HG02938 (cell line): ENCODE data around the gene LCN2.

Source experiments
- ATAC-seq: cut with Tn5 transposase; IDR thresholded peaks from one replicate; pipeline ENCODE4 v1.9.1; 2021; ENCODE audit warnings: mild to moderate bottlenecking, moderate library complexity; ENCODE audit not compliant: unreplicated experiment

Gene LCN2

GRCh38 chr9:128190516-128191405 is 41.5 kb downstream of the LCN2 start:
- peak; percentile 13 for ATAC-seq

DNA sequence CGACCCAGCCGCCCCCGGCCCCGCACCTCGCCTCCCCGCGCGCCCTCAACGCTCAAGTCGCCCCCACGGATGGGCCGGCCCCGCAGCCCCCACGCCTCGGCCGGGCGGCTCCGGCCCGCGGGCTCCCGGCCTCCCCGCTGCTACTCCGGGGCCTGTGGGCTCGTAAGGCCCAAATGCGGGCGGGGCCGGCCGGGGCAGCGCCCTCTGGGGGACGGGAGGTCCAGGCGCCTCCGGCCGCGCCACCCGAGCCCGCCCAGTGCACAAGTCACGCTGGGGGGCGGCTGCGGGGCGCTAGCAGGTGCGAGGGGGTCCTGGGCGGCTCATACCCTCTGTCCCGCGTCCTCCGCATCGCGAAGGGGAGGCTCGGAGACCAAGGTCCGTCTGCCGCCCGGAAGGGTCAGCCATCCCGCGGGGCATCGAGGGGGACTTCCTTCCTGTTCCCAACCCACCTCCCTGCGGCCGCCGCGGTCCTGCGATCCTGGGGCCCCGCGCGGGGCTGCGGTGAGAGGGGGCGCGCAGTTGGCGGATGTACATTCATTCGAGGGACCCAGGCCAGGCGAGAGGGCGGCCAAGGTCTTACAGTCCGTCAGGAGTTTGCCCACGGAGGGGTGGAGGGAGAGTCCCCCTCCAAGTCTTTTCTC is 42.3 kb downstream of the LCN2 start, which contains the start of gene CIZ1:
Gene CIZ1, minus strand, starts transcription at position 167 of the 641 bp plus-strand sequence. CDS start 715 bp downstream, outside the sequence.
- ATAC-seq, result peak; percentile 65

DNA sequence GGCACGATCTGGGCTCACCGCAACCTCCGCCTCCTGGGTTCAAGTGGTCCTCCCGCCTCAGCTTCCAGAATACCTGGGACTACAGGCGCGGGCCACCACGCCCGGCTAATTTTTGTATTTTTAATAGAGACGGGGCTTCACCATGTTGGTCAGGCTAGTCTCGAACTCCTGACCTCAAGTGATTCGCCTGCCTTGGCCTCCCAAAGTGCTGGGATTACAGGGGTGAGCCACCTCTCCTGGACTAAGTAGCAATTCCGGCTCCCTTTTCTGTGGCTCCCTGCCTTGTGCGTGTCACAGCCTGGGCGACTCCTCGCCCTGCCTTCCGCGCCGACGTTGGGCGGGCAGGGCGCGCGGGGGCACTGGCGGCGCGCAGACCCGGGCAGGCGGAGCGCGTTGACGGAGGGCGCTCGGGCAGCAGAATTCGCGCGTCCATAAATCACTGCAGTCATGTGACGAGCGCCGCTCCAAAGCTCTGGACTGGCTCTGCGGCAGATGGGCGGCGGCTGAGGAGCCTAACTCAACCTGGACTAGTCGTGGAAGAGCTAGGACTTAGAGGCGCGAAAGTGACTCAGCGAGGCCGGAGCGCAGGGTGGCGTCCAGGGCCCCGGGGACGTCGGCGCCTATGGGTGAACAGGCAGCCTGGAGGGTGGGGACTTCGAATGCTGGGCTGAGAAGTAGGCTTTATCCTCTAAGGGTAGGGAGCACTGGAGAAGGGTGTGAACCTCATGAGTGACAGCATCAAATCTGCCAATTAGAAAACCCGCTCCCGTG is 43.5 kb downstream of the LCN2 start:
- no peak for ATAC-seq

DNA sequence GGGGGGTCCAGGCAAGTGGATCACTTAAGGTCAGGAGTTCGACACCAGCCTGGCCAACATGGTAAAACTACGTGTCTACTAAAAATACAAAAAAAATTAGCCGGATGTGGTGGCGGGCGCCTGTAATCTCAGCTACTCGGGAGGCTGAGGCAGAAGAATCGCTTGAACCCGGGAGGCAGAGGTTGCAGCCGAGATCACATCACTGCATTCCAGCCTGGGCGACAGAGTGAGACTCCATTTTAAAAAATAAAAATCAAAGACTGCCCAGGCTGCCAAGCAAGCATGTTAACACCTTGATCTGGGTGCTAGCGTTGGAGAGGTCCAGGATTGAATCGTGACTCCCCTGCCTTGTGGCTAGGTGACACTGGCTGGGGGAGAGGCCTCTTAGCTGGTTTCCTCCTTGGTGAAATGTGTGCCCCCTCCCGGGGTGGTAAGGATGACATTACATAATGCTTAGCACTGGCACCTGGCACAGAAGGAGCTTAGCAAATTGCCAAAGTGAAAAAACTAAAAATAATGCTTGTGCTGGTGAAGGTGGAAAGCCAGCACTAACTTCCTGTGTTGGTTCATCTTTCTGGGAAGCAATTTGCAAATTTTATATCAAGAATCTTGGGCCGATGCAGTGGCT is 44.3 kb downstream of the LCN2 start:
- no peak for ATAC-seq

- ATAC-seq, result no peak
Measured at GRCh38 chr9:128201441-128202369, 52.5 kb downstream of the LCN2 start.

DNA sequence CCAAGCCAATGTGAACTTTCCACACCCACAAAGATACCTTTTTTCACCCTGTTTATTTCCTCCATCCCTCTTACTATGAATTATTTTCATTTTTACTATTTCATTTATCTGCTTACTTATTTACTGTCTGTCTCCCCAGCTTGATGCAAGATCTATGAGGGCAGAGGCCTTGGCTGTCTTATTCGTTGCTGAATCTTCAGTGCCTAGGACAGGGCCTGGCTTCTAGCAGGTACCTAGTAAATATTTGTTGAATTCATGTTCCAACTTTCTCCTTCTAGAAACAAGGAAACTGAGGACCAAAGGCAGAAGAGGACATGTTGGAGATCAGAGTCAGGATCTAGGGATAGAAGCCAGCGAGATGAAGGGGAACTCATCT is 53.4 kb downstream of the LCN2 start:
- ATAC-seq, result no peak
